ENCODE data around the gene USP17L20.
"Not testable (repeated sequence)": the region's sequence is repeated elsewhere in the genome, so short reads cannot be mapped to it uniquely, and the experiment has no call there.

USP17L20 gene, protein sequence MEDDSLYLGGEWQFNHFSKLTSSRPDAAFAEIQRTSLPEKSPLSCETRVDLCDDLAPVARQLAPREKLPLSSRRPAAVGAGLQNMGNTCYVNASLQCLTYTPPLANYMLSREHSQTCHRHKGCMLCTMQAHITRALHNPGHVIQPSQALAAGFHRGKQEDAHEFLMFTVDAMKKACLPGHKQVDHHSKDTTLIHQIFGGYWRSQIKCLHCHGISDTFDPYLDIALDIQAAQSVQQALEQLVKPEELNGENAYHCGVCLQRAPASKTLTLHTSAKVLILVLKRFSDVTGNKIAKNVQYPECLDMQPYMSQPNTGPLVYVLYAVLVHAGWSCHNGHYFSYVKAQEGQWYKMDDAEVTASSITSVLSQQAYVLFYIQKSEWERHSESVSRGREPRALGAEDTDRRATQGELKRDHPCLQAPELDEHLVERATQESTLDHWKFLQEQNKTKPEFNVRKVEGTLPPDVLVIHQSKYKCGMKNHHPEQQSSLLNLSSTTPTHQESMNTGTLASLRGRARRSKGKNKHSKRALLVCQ

GRCh38 chr4:9257824-9258223 lies at the start of gene USP17L20:
Gene USP17L20, plus strand, starts transcription at chr4:9258124. Its CDS starts 0 bp downstream, at chr4:9258124.
- not testable (repeated sequence) for H3K36me3 Mint-ChIP-seq; H3K27me3 Mint-ChIP-seq; H3K4me3 Mint-ChIP-seq; ATAC-seq (replicated peaks); H3K4me1 Mint-ChIP-seq; H3K27ac Mint-ChIP-seq; H3K9me3 Mint-ChIP-seq; DNase-seq

- not testable (repeated sequence) for DNase-seq; H3K36me3 Mint-ChIP-seq; ATAC-seq (replicated peaks); H3K4me3 Mint-ChIP-seq; H3K27me3 Mint-ChIP-seq; H3K4me1 Mint-ChIP-seq; H3K9me3 Mint-ChIP-seq; H3K27ac Mint-ChIP-seq
These were observed 47.6 kb upstream of the USP17L20 start, which contains the start of gene USP17L10 for GRCh38 chr4:9210357-9210756. Gene USP17L10, plus strand, starts transcription at chr4:9210657. Its CDS starts 0 bp downstream, at chr4:9210657.

DNA sequence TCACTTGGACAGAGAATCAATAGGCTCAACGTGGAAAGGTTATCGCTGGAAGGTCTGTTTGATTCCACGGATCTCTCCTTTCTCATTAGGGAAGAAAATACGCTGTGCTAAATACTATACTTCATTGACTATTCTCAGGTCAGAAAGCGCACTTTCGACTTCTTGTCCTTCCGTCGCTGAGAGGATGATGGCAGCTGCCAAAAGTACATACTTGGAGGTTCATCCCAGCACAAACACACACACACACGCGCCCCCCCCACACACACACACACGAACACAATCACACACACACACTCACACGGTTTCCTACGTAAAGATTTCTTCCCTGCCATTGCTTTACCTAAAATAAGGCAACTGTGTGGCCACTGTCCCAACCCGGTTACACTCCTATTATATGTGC lies 43.2 kb upstream of the USP17L20 start:
- H3K27ac Mint-ChIP-seq; DNase-seq; ATAC-seq (replicated peaks); H3K36me3 Mint-ChIP-seq; H3K4me3 Mint-ChIP-seq; H3K9me3 Mint-ChIP-seq; H3K27me3 Mint-ChIP-seq; H3K4me1 Mint-ChIP-seq: not testable (repeated sequence)

DNA sequence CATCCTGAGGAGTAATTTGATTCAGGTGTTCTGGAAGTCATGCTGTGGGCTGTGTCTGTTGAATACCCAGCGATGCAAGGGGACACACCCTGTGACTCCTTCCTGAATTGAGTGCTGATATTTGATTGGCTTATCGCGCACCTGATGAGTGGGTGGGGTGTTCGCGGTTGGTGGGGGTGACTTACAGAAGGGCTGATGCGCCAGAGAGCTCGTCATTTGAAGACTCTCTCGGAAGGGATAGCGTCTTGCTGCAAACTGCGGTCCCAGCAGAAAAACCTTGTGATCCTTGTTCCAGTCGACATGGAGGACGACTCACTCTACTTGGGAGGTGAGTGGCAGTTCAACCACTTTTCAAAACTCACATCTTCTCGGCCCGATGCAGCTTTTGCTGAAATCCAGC lies 42.8 kb upstream of the USP17L20 start, which contains the start of gene USP17L11:
Gene USP17L11, plus strand, starts transcription at position 301 of the 400 bp plus-strand sequence. Its CDS starts 0 bp downstream, at position 301.
- not testable (repeated sequence) for H3K4me1 Mint-ChIP-seq; DNase-seq; H3K27me3 Mint-ChIP-seq; H3K36me3 Mint-ChIP-seq; ATAC-seq (replicated peaks); H3K27ac Mint-ChIP-seq; H3K9me3 Mint-ChIP-seq; H3K4me3 Mint-ChIP-seq

GRCh38 chr4:9219852-9220251 lies 38.1 kb upstream of the USP17L20 start, which contains the start of gene USP17L12:
Gene USP17L12, plus strand, starts transcription at chr4:9220152. Its CDS starts 0 bp downstream, at chr4:9220152.
- H3K27ac Mint-ChIP-seq; H3K9me3 Mint-ChIP-seq; H3K4me3 Mint-ChIP-seq; ATAC-seq (replicated peaks); H3K36me3 Mint-ChIP-seq; DNase-seq; H3K4me1 Mint-ChIP-seq; H3K27me3 Mint-ChIP-seq: not testable (repeated sequence)

- H3K36me3 Mint-ChIP-seq; H3K4me3 Mint-ChIP-seq; H3K4me1 Mint-ChIP-seq; H3K9me3 Mint-ChIP-seq; ATAC-seq (replicated peaks); DNase-seq; H3K27ac Mint-ChIP-seq; H3K27me3 Mint-ChIP-seq: not testable (repeated sequence)
These were observed 33.3 kb upstream of the USP17L20 start, which contains the start of gene USP17L13 for GRCh38 chr4:9224596-9224995. Gene USP17L13, plus strand, starts transcription at chr4:9224896. Its CDS starts 0 bp downstream, at chr4:9224896.

DNA sequence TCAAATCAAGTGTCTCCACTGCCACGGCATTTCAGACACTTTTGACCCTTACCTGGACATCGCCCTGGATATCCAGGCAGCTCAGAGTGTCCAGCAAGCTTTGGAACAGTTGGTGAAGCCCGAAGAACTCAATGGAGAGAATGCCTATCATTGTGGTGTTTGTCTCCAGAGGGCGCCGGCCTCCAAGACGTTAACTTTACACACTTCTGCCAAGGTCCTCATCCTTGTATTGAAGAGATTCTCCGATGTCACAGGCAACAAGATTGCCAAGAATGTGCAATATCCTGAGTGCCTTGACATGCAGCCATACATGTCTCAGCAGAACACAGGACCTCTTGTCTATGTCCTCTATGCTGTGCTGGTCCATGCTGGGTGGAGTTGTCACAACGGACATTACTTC lies 27.7 kb upstream of the USP17L20 start:
- DNase-seq; H3K27me3 Mint-ChIP-seq; H3K4me1 Mint-ChIP-seq; H3K27ac Mint-ChIP-seq; H3K4me3 Mint-ChIP-seq; ATAC-seq (replicated peaks); H3K36me3 Mint-ChIP-seq; H3K9me3 Mint-ChIP-seq: not testable (repeated sequence)

DNA sequence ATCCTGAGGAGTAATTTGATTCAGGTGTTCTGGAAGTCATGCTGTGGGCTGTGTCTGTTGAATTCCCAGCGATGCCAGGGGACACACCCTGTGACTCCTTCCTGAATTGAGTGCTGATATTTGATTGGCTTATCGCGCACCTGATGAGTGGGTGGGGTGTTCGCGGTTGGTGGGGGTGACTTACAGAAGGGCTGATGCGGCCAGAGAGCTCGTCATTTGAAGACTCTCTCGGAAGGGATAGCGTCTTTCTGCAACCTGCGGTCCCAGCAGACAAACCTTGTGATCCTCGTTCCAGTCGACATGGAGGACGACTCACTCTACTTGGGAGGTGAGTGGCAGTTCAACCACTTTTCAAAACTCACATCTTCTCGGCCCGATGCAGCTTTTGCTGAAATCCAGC lies 23.8 kb upstream of the USP17L20 start, which contains the start of gene USP17L15:
Gene USP17L15, plus strand, starts transcription at position 301 of the 400 bp plus-strand sequence. Its CDS starts 0 bp downstream, at position 301.
- not testable (repeated sequence) for H3K36me3 Mint-ChIP-seq; ATAC-seq (replicated peaks); H3K27me3 Mint-ChIP-seq; H3K4me3 Mint-ChIP-seq; H3K9me3 Mint-ChIP-seq; DNase-seq; H3K4me1 Mint-ChIP-seq; H3K27ac Mint-ChIP-seq

GRCh38 chr4:9238461-9238860 lies 19.5 kb upstream of the USP17L20 start:
- not testable (repeated sequence) for H3K27ac Mint-ChIP-seq; H3K4me3 Mint-ChIP-seq; H3K9me3 Mint-ChIP-seq; DNase-seq; ATAC-seq (replicated peaks); H3K27me3 Mint-ChIP-seq; H3K4me1 Mint-ChIP-seq; H3K36me3 Mint-ChIP-seq

- not testable (repeated sequence) for H3K27me3 Mint-ChIP-seq; H3K4me3 Mint-ChIP-seq; H3K36me3 Mint-ChIP-seq; H3K9me3 Mint-ChIP-seq; H3K27ac Mint-ChIP-seq; H3K4me1 Mint-ChIP-seq; DNase-seq; ATAC-seq (replicated peaks)
These were observed 14.3 kb upstream of the USP17L20 start, which contains the start of gene USP17L17 for GRCh38 chr4:9243579-9243978. Gene USP17L17, plus strand, starts transcription at chr4:9243879. Its CDS starts 0 bp downstream, at chr4:9243879.

GRCh38 chr4:9247953-9248680 lies 9.8 kb upstream of the USP17L20 start, which contains the start of gene USP17L18:
Gene USP17L18, plus strand, starts transcription at chr4:9248630. Its CDS starts 0 bp downstream, at chr4:9248630.
- not testable (repeated sequence) for H3K9me3 Mint-ChIP-seq; H3K36me3 Mint-ChIP-seq; DNase-seq; H3K27me3 Mint-ChIP-seq; ATAC-seq (replicated peaks); H3K27ac Mint-ChIP-seq; H3K4me1 Mint-ChIP-seq; H3K4me3 Mint-ChIP-seq

- H3K27ac Mint-ChIP-seq, H3K27me3 Mint-ChIP-seq, H3K36me3 Mint-ChIP-seq: not testable (repeated sequence)
These were observed 4.8 kb upstream of the USP17L20 start, which contains the start of gene USP17L19 for GRCh38 chr4:9253078-9253477. Gene USP17L19, plus strand, starts transcription at chr4:9253378. Its CDS starts 0 bp downstream, at chr4:9253378.

DNA sequence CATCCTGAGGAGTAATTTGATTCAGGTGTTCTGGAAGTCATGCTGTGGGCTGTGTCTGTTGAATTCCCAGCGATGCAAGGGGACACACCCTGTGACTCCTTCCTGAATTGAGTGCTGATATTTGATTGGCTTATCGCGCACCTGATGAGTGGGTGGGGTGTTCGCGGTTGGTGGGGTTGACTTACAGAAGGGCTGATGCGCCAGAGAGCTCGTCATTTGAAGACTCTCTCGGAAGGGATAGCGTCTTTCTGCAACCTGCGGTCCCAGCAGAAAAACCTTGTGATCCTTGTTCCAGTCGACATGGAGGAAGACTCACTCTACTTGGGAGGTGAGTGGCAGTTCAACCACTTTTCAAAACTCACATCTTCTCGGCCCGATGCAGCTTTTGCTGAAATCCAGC lies 4.6 kb downstream of the USP17L20 start, which contains the start of gene USP17L21:
Gene USP17L21, plus strand, starts transcription at position 301 of the 400 bp plus-strand sequence. Its CDS starts 0 bp downstream, at position 301.
- not testable (repeated sequence) for H3K36me3 Mint-ChIP-seq; H3K27ac Mint-ChIP-seq; DNase-seq; H3K4me3 Mint-ChIP-seq; H3K4me1 Mint-ChIP-seq; H3K9me3 Mint-ChIP-seq; ATAC-seq (replicated peaks); H3K27me3 Mint-ChIP-seq

More at GRCh38 chr4:9253078-9253477, 4.8 kb upstream of the USP17L20 start, which contains the start of gene USP17L19:
- DNase-seq; ATAC-seq (replicated peaks); H3K9me3 Mint-ChIP-seq; H3K4me1 Mint-ChIP-seq; H3K4me3 Mint-ChIP-seq: not testable (repeated sequence)

DNA sequence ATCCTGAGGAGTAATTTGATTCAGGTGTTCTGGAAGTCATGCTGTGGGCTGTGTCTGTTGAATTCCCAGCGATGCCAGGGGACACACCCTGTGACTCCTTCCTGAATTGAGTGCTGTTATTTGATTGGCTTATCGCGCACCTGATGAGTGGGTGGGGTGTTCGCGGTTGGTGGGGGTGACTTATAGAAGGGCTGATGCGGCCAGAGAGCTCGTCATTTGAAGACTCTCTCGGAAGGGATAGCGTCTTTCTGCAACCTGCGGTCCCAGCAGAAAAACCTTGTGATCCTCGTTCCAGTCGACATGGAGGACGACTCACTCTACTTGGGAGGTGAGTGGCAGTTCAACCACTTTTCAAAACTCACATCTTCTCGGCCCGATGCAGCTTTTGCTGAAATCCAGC lies 9.4 kb downstream of the USP17L20 start, which contains the start of gene USP17L22:
Gene USP17L22, plus strand, starts transcription at position 301 of the 400 bp plus-strand sequence. Its CDS starts 0 bp downstream, at position 301.
- not testable (repeated sequence) for ATAC-seq (replicated peaks); H3K9me3 Mint-ChIP-seq; H3K27ac Mint-ChIP-seq; H3K4me1 Mint-ChIP-seq; DNase-seq; H3K27me3 Mint-ChIP-seq; H3K4me3 Mint-ChIP-seq; H3K36me3 Mint-ChIP-seq

Data from stimulated activated naive B cell treated with anti-CD40 and anti-IgM and Interleukin-4, amounts not matched to agents 10 μg/mL and 1 μg/mL and 100 μg/mL, for 72 hours (primary cell).